CD14-positive monocyte (primary cell): Measurements from ENCODE around the gene CASP3. TPM values are rescaled to one million over a fixed set of nuclear protein-coding genes. Genes with fewer than 3 reads are reported as not detected.
A peak's percentile ranks its signal among the peaks of the same experiment; 100 is the strongest.

ENCODE experiments used
- DNase-seq, 3 donors: peaks; one replicate each; pipeline ENCODE4 v3.0.0-alpha.2; 2011 to 2022
- H2AFZ ChIP-seq: 2 replicates; pipeline ENCODE4 v1.6.0; 2012; ENCODE audit warnings: mild to moderate bottlenecking, low read depth, low read length, inconsistent platforms; ENCODE audit not compliant: insufficient read depth, poor library complexity, severe bottlenecking
- H3K27ac ChIP-seq, 2 donors: 1 replicate in 1 of 2; 2 replicates in 1 of 2; pipeline ENCODE4 v1.5.1; 2012 to 2013; ENCODE audit warnings: low read length in 2 of 2, control low read depth in 1 of 2, inconsistent platforms in 1 of 2, low read depth in 1 of 2, mild to moderate bottlenecking in 1 of 2
- H3K27me3 ChIP-seq, 2 donors: one replicate each; pipeline versions ENCODE4 v1.6.0 to v1.6.1; 2011 to 2013; ENCODE audit warnings: low read length in 2 of 2; ENCODE audit not compliant: control insufficient read depth in 2 of 2, insufficient read depth in 2 of 2
- H3K36me3 ChIP-seq, 2 donors: replicated peaks in 1 of 2; 1 replicate in 1 of 2; 2 replicates in 1 of 2; pipeline versions ENCODE4 v1.5.1 to v1.6.1; 2012 to 2013; ENCODE audit warnings: low read length in 2 of 2, control low read depth in 1 of 2, inconsistent platforms in 1 of 2, mild to moderate bottlenecking in 1 of 2; ENCODE audit not compliant: insufficient read depth in 2 of 2, control insufficient read depth in 1 of 2
- H3K4me1 ChIP-seq, 2 donors: 1 replicate in 1 of 2; 2 replicates in 1 of 2; pipeline versions ENCODE4 v1.5.1 to v1.6.1; 2012 to 2013; ENCODE audit warnings: low read length in 2 of 2, control low read depth in 1 of 2, inconsistent platforms in 1 of 2, mild to moderate bottlenecking in 1 of 2, moderate library complexity in 1 of 2; ENCODE audit not compliant: insufficient read depth in 2 of 2, control insufficient read depth in 1 of 2
- H3K4me2 ChIP-seq: replicated peaks from 2 replicates; pipeline ENCODE3; 2012; ENCODE audit warnings: low read length, moderate library complexity, mild to moderate bottlenecking; ENCODE audit not compliant: poor library complexity, severe bottlenecking; ENCODE audit errors: extremely low read depth
- H3K4me3 ChIP-seq, 3 experiments: fragments of 200-600 bp in 1 of 3; sonication (generic) in 1 of 3; replicated peaks in 1 of 3; 1 replicate in 2 of 3; 2 replicates in 1 of 3; pipeline ENCODE4 v1.5.1; 2011 to 2013; ENCODE audit warnings: low read length in 3 of 3, mild to moderate bottlenecking in 3 of 3, control low read depth in 2 of 3, low read depth in 2 of 3, inconsistent platforms in 1 of 3, moderate library complexity in 1 of 3
- H3K79me2 ChIP-seq: 2 replicates; pipeline ENCODE4 v1.6.0; 2012; ENCODE audit warnings: mild to moderate bottlenecking, control low read depth, inconsistent platforms, low read length, moderate library complexity; ENCODE audit not compliant: insufficient read depth
- H3K9ac ChIP-seq: 2 replicates; pipeline ENCODE4 v1.6.0; 2017; ENCODE audit warnings: low read length, mild to moderate bottlenecking; ENCODE audit not compliant: insufficient read depth, poor library complexity, severe bottlenecking
- H3K9me3 ChIP-seq, 2 donors: replicated peaks in 1 of 2; 1 replicate in 1 of 2; 2 replicates in 1 of 2; pipeline versions ENCODE4 v1.5.1 to v1.6.1; 2012 to 2013; ENCODE audit warnings: low read length in 2 of 2, control low read depth in 1 of 2; ENCODE audit not compliant: control insufficient read depth in 1 of 2, insufficient read depth in 1 of 2
- H4K20me1 ChIP-seq: 2 replicates; pipeline ENCODE4 v1.6.0; 2012; ENCODE audit warnings: mild to moderate bottlenecking, low read length, control low read depth, moderate library complexity; ENCODE audit not compliant: insufficient read depth
- H3K27ac Mint-ChIP-seq, 7 donors: one replicate each; pipeline ENCODE4 v1.8.0; 2020; ENCODE audit warnings: mild to moderate bottlenecking in 7 of 7, mixed read lengths in 7 of 7, moderate library complexity in 6 of 7, inconsistent platforms in 2 of 7
- H3K27me3 Mint-ChIP-seq, 3 donors: one replicate each; pipeline ENCODE4 v1.8.0; 2021 to 2022; ENCODE audit warnings: low read depth in 3 of 3, mild to moderate bottlenecking in 3 of 3, mixed read lengths in 3 of 3, moderate library complexity in 3 of 3, inconsistent platforms in 1 of 3
- H3K36me3 Mint-ChIP-seq, 2 donors: one replicate each; pipeline ENCODE4 v1.8.0; 2020; ENCODE audit warnings: mixed read lengths in 2 of 2, inconsistent platforms in 1 of 2, mild to moderate bottlenecking in 1 of 2
- H3K4me1 Mint-ChIP-seq: one replicate; pipeline ENCODE4 v1.8.0; 2020; ENCODE audit warnings: mild to moderate bottlenecking, mixed read lengths
- H3K4me3 Mint-ChIP-seq, 2 donors: one replicate each; pipeline ENCODE4 v1.8.0; 2020; ENCODE audit warnings: mild to moderate bottlenecking in 2 of 2, mixed read lengths in 2 of 2, moderate library complexity in 1 of 2
- H3K9me3 Mint-ChIP-seq, 7 donors: one replicate each; pipeline ENCODE4 v1.8.0; 2020 to 2022; ENCODE audit warnings: mixed read lengths in 7 of 7, mild to moderate bottlenecking in 6 of 7, moderate library complexity in 6 of 7, inconsistent platforms in 2 of 7
- WGBS: methylation state at CpG from one replicate; pipeline ENCODE4 v1.1.5; 2013; ENCODE audit warnings: missing lambda C conversion rate; ENCODE audit not compliant: insufficient coverage; 5-methylcytosine and 5-hydroxymethylcytosine counted together
- intact Hi-C, 2 donors: fragments of 100-400 bp; cut with micrococcal nuclease; formaldehyde crosslinking; loops; one replicate each; pipeline versions ENCODE4 v1.15.0 to v1.15.1; 2023
- polyA plus RNA-seq, 3 donors: library from polyadenylated mRNA; depleted of rRNA in 1 of 3; unstranded in 2 of 3; stranded (reverse) in 1 of 3; fragments of 300-500 nt in 2 of 3; fragments of >200 nt in 1 of 3; fragmentation: Illumina TruSeq in 2 of 3; gene quantifications; 1 replicate in 2 of 3; 2 replicates in 1 of 3; pipeline ENCODE4 v1.2.3, GENCODE V29; 2012 to 2021
- TF ChIP-seq, protein P1 (sequence below): fragments of 200-600 bp; IDR thresholded peaks from one replicate; pipeline ENCODE4 v1.8.0; 2022; ENCODE audit warnings: antibody characterized with exemption, mild to moderate bottlenecking

The CASP3 gene
- polyA plus RNA-seq, 3 donors: 6.7 to 11.3 (median 11.1) TPM

DNA sequence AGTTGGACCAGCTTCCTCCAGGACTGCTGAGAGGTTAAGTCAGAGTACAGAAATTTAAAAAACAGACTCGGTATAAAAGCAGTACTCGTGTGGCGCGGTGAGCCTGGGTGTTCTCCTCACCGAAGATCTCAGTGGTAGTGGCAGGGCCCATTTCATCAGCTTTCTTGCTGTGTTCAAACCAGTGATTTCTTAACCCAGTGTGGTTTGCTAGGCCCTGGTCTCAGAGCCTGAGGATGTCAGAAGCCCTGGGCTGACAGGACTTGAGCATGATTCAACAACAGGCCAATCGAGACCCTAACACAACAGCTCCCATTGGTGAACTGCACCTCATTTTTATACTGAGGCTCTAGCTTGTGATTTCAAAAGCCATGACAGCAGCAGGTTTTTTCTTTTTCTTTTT is 23.5 kb upstream of the CASP3 start:
- intact Hi-C loops: no loop called here
- no peak for DNase-seq
- Mint-ChIP-seq H3K9me3 (peaks cover 0 to 2% (median 0%) of the 10 kb centered on the region in 7 donors), H3K4me3 (no peak overlapping the region), H3K27me3 (peaks cover 0 to 3% (median 0%) of the 10 kb centered on the region in 3 donors), H3K27ac (peak overlapping the region in 2 of 7 donors; percentile 42 to 79), H3K36me3 (peaks cover 50 to 56% of the 10 kb centered on the region in 2 donors), H3K4me1 (peaks cover 17% of the 10 kb centered on the region)
- no peak overlapping the region for H3K4me2 ChIP-seq
- no peaks in the 10 kb centered on the region for H3K79me2 ChIP-seq
- TF ChIP-seq, protein P1, sequence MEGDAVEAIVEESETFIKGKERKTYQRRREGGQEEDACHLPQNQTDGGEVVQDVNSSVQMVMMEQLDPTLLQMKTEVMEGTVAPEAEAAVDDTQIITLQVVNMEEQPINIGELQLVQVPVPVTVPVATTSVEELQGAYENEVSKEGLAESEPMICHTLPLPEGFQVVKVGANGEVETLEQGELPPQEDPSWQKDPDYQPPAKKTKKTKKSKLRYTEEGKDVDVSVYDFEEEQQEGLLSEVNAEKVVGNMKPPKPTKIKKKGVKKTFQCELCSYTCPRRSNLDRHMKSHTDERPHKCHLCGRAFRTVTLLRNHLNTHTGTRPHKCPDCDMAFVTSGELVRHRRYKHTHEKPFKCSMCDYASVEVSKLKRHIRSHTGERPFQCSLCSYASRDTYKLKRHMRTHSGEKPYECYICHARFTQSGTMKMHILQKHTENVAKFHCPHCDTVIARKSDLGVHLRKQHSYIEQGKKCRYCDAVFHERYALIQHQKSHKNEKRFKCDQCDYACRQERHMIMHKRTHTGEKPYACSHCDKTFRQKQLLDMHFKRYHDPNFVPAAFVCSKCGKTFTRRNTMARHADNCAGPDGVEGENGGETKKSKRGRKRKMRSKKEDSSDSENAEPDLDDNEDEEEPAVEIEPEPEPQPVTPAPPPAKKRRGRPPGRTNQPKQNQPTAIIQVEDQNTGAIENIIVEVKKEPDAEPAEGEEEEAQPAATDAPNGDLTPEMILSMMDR: no peak
- H4K20me1 ChIP-seq: no peaks in the 10 kb centered on the region
- 98% methylated on average over 6 of the region's 6 CpGs for WGBS
- no peak overlapping the region for H3K9ac ChIP-seq
- peaks cover 17 to 20% of the 10 kb centered on the region in 2 donors for H3K4me1 ChIP-seq
- peaks cover 19 to 42% of the 10 kb centered on the region in 2 donors for H3K36me3 ChIP-seq
- no peaks in the 10 kb centered on the region for H3K9me3 ChIP-seq
- H2AFZ ChIP-seq: no peak overlapping the region
- no peaks in the 10 kb centered on the region for H3K27me3 ChIP-seq
- H3K27ac ChIP-seq: no peak overlapping the region
- no peak overlapping the region for H3K4me3 ChIP-seq

DNA sequence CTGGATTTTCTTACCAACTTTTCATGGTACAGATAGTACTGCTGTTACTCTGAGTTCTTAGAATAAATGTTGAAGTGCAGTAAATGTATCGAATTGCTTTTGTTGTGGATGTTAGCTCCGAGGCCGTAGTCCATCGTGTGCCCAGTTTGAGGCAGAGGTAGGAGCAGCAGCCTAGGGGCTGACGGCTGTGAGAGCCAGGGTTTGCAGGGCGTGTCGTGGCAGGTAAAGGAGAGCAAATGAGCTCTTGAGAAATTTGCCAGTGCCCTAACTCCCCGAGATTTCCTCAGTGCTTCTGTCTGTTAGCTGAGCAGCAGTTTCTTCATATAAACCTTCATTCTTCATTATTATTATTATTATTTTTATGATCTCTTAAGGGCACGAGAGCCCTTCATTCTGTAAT is 21.9 kb upstream of the CASP3 start:
- TF ChIP-seq, protein P1: no peak
- Mint-ChIP-seq H3K27ac (no peak overlapping the region), H3K4me1 (peaks cover 16% of the 10 kb centered on the region), H3K36me3 (peaks cover 57 to 69% of the 10 kb centered on the region in 2 donors), H3K27me3 (peaks cover 0 to 3% (median 0%) of the 10 kb centered on the region in 3 donors), H3K9me3 (peaks cover 0 to 2% (median 0%) of the 10 kb centered on the region in 7 donors), H3K4me3 (no peak overlapping the region)
- peaks cover 27 to 52% of the 10 kb centered on the region in 2 donors for H3K36me3 ChIP-seq
- H3K4me1 ChIP-seq: peaks cover 18 to 22% of the 10 kb centered on the region in 2 donors
- H3K9me3 ChIP-seq: no peaks in the 10 kb centered on the region
- H3K4me2 ChIP-seq: no peak overlapping the region
- no peaks in the 10 kb centered on the region for H3K27me3 ChIP-seq
- no peak overlapping the region for H3K27ac ChIP-seq
- H3K4me3 ChIP-seq: no peak overlapping the region
- intact Hi-C loops: no loop called here
- H3K79me2 ChIP-seq: no peaks in the 10 kb centered on the region
- DNase-seq: no peak
- H3K9ac ChIP-seq: no peak overlapping the region
- no peaks in the 10 kb centered on the region for H4K20me1 ChIP-seq
- 97% methylated on average over 7 of the region's 9 CpGs for WGBS
- no peak overlapping the region for H2AFZ ChIP-seq
